ENCODE measurements around the gene GPR31. TPM values are rescaled to one million over a fixed set of nuclear protein-coding genes. Genes with fewer than 3 reads are reported as not detected.

The GPR31 gene
- polyA plus RNA-seq, 1 donor from 2014 or later: not detected

- Histone ChIP-seq H3K9ac (ENCODE audit: low read length) (no peak overlapping the region), H3K79me2 (replicated peaks; ENCODE audit: insufficient read depth, low read length) (no peaks in the 10 kb centered on the region), H3K27me3 (ENCODE audit: insufficient read depth, low read depth, low read length) (no peaks in the 10 kb centered on the region)
These were observed 8.8 kb downstream of the GPR31 start for GRCh38 chr6:167148997-167149396.

GRCh38 chr6:167148021-167148420 lies 9.8 kb downstream of the GPR31 start:
- Histone ChIP-seq H3K36me3 (ENCODE audit: insufficient read depth, low read length) (no peaks in the 10 kb centered on the region), H3K4me2 (ENCODE audit: low read length) (no peak overlapping the region), H4K20me1 (ENCODE audit: insufficient read depth) (no peaks in the 10 kb centered on the region), H3K9me3 (ENCODE audit: low read length) (no peaks in the 10 kb centered on the region), H3K9ac (ENCODE audit: low read length) (peak overlapping the region; percentile 32), H3K27me3 (ENCODE audit: insufficient read depth, low read depth, low read length) (no peaks in the 10 kb centered on the region), H3K79me2 (replicated peaks; ENCODE audit: insufficient read depth, low read length) (no peaks in the 10 kb centered on the region), H3F3A (ENCODE audit: insufficient read depth, low read length, poor library complexity, severe bottlenecking) (no peaks in the 10 kb centered on the region), H3K9me2 (ENCODE audit: insufficient read depth, low read length) (no peaks in the 10 kb centered on the region), H2AFZ (ENCODE audit: low read depth, low read length) (no peak overlapping the region), H3K4me3 (ENCODE audit: low read length) (no peak overlapping the region), H3K27ac (ENCODE audit: low read length) (peak overlapping the region; percentile 68)
- TF ChIP-seq TAF1 (IDR thresholded peaks at IDR 0.05; ENCODE audit: low read depth) (no peak), RAD21 (conservative IDR thresholded peaks at IDR 0.05) (no peak), MXI1 (conservative IDR thresholded peaks at IDR 0.05; ENCODE audit: poor library complexity, severe bottlenecking) (no peak), CTCF (IDR thresholded peaks at IDR 0.05; ENCODE audit: poor library complexity, severe bottlenecking) (no peak), POLR2AphosphoS5 (IDR thresholded peaks at IDR 0.05) (peak; percentile 42), EP300 (conservative IDR thresholded peaks at IDR 0.05; ENCODE audit: poor library complexity, severe bottlenecking) (peak; percentile 71), EZH2 (IDR thresholded peaks at IDR 0.05; ENCODE audit: borderline replicate concordance, insufficient read depth, low read length, poor library complexity, severe bottlenecking) (no peak), REST (IDR thresholded peaks at IDR 0.05; ENCODE audit: borderline replicate concordance) (no peak), SMC3 (conservative IDR thresholded peaks at IDR 0.05; ENCODE audit: poor library complexity) (no peak)

More at GRCh38 chr6:167148997-167149396, 8.8 kb downstream of the GPR31 start:
- no peak overlapping the region for H2AFZ ChIP-seq (ENCODE audit: low read depth, low read length)
- no peaks in the 10 kb centered on the region for H3K9me3 ChIP-seq (ENCODE audit: low read length)
- no peaks in the 10 kb centered on the region for H3K36me3 ChIP-seq (ENCODE audit: insufficient read depth, low read length)
- H3K4me3 ChIP-seq (ENCODE audit: low read length): no peak overlapping the region
- H4K20me1 ChIP-seq (ENCODE audit: insufficient read depth): no peaks in the 10 kb centered on the region
- H3K9me2 ChIP-seq (ENCODE audit: insufficient read depth, low read length): no peaks in the 10 kb centered on the region
- no peak overlapping the region for H3K4me2 ChIP-seq (ENCODE audit: low read length)
- no peaks in the 10 kb centered on the region for H3F3A ChIP-seq (ENCODE audit: insufficient read depth, low read length, poor library complexity, severe bottlenecking)
- no peak for TF ChIP-seq SMC3 (conservative IDR thresholded peaks at IDR 0.05; ENCODE audit: poor library complexity)
- no peak for TF ChIP-seq EP300 (conservative IDR thresholded peaks at IDR 0.05; ENCODE audit: poor library complexity, severe bottlenecking)
- H3K27ac ChIP-seq (ENCODE audit: low read length): no peak overlapping the region

- no peaks in the 10 kb centered on the region for H3K9me3 ChIP-seq (ENCODE audit: low read length)
- no peaks in the 10 kb centered on the region for H3K9me2 ChIP-seq (ENCODE audit: insufficient read depth, low read length)
- H3K79me2 ChIP-seq (replicated peaks; ENCODE audit: insufficient read depth, low read length): no peaks in the 10 kb centered on the region
- no peaks in the 10 kb centered on the region for H3K36me3 ChIP-seq (ENCODE audit: insufficient read depth, low read length)
- H3K4me3 ChIP-seq (ENCODE audit: low read length): peak overlapping the region; percentile 14
- no peaks in the 10 kb centered on the region for H3K27me3 ChIP-seq (ENCODE audit: insufficient read depth, low read depth, low read length)
- H3K4me2 ChIP-seq (ENCODE audit: low read length): peak overlapping the region; percentile 8
- H4K20me1 ChIP-seq (ENCODE audit: insufficient read depth): no peaks in the 10 kb centered on the region
- peak overlapping the region; percentile 32 for H3K9ac ChIP-seq (ENCODE audit: low read length)
- H3K27ac ChIP-seq (ENCODE audit: low read length): peak overlapping the region; percentile 68
- no peaks in the 10 kb centered on the region for H3F3A ChIP-seq (ENCODE audit: insufficient read depth, low read length, poor library complexity, severe bottlenecking)
- no peak overlapping the region for H2AFZ ChIP-seq (ENCODE audit: low read depth, low read length)
- no peak for TF ChIP-seq REST (IDR thresholded peaks at IDR 0.05; ENCODE audit: borderline replicate concordance)
- TF ChIP-seq MXI1 (conservative IDR thresholded peaks at IDR 0.05; ENCODE audit: poor library complexity, severe bottlenecking): no peak
- no peak for TF ChIP-seq EZH2 (IDR thresholded peaks at IDR 0.05; ENCODE audit: borderline replicate concordance, insufficient read depth, low read length, poor library complexity, severe bottlenecking)
- no peak for TF ChIP-seq EP300 (conservative IDR thresholded peaks at IDR 0.05; ENCODE audit: poor library complexity, severe bottlenecking)
- TF ChIP-seq TAF1 (IDR thresholded peaks at IDR 0.05; ENCODE audit: low read depth): no peak
- no peak for TF ChIP-seq RAD21 (conservative IDR thresholded peaks at IDR 0.05)
- no peak for TF ChIP-seq CTCF (IDR thresholded peaks at IDR 0.05; ENCODE audit: poor library complexity, severe bottlenecking)
- TF ChIP-seq SMC3 (conservative IDR thresholded peaks at IDR 0.05; ENCODE audit: poor library complexity): no peak
- TF ChIP-seq POLR2AphosphoS5 (IDR thresholded peaks at IDR 0.05): no peak
These were observed 10.8 kb downstream of the GPR31 start for GRCh38 chr6:167146977-167147376.
